KMS-11 (cell line): Measurements from ENCODE around the gene MYO3B.

Experiments
- H2AFZ ChIP-seq: fragments of 200-600 bp; sonication (generic); 2 replicates; pipeline ENCODE4 v1.6.1; 2016; ENCODE audit warnings: antibody characterized with exemption, mixed run types, low read depth
- H3K27ac ChIP-seq: fragments of 200-600 bp; sonication (generic); 2 replicates; pipeline ENCODE4 v1.6.1; 2016; ENCODE audit warnings: mild to moderate bottlenecking, mixed run types
- H3K27me3 ChIP-seq: fragments of 200-600 bp; sonication (generic); 2 replicates; pipeline ENCODE4 v1.6.1; 2017; ENCODE audit warnings: mild to moderate bottlenecking, low read depth, mixed run types, moderate library complexity; ENCODE audit not compliant: insufficient read depth
- H3K36me3 ChIP-seq: fragments of 200-600 bp; sonication (generic); 2 replicates; pipeline ENCODE4 v1.6.1; 2017; ENCODE audit warnings: mild to moderate bottlenecking, mixed run types; ENCODE audit not compliant: insufficient read depth
- H3K4me1 ChIP-seq: fragments of 200-600 bp; sonication (generic); 2 replicates; pipeline ENCODE4 v1.6.1; 2016; ENCODE audit warnings: mild to moderate bottlenecking, low read depth, mixed run types; ENCODE audit not compliant: poor library complexity, severe bottlenecking
- H3K4me2 ChIP-seq: fragments of 200-600 bp; sonication (generic); 2 replicates; pipeline ENCODE4 v1.7.0; 2016; ENCODE audit warnings: mild to moderate bottlenecking, mixed run types
- H3K4me3 ChIP-seq: fragments of 200-600 bp; sonication (generic); IDR thresholded peaks from 2 replicates; pipeline ENCODE4 v1.6.1; 2017; ENCODE audit warnings: low read depth, low read length, mixed read lengths; ENCODE audit not compliant: insufficient read depth
- H3K79me2 ChIP-seq: fragments of 200-600 bp; sonication (generic); 2 replicates; pipeline ENCODE4 v1.6.1; 2016; ENCODE audit warnings: low read depth, mixed run types; ENCODE audit not compliant: insufficient read depth
- H3K9ac ChIP-seq: fragments of 200-600 bp; sonication (generic); 2 replicates; pipeline ENCODE4 v1.6.1; 2016; ENCODE audit warnings: mild to moderate bottlenecking, mixed run types
- H4K20me1 ChIP-seq: fragments of 200-600 bp; sonication (generic); 2 replicates; pipeline ENCODE4 v1.6.1; 2016; ENCODE audit warnings: mild to moderate bottlenecking, mixed run types; ENCODE audit not compliant: insufficient read depth
- TF ChIP-seq, protein P1 (sequence below): fragments of 200-600 bp; sonication (generic); conservative IDR thresholded peaks from 2 replicates; pipeline ENCODE4 v1.6.1; 2017; ENCODE audit warnings: low read depth, mild to moderate bottlenecking, antibody characterized with exemption, low read length, moderate library complexity, mixed read lengths

MYO3B gene

DNA sequence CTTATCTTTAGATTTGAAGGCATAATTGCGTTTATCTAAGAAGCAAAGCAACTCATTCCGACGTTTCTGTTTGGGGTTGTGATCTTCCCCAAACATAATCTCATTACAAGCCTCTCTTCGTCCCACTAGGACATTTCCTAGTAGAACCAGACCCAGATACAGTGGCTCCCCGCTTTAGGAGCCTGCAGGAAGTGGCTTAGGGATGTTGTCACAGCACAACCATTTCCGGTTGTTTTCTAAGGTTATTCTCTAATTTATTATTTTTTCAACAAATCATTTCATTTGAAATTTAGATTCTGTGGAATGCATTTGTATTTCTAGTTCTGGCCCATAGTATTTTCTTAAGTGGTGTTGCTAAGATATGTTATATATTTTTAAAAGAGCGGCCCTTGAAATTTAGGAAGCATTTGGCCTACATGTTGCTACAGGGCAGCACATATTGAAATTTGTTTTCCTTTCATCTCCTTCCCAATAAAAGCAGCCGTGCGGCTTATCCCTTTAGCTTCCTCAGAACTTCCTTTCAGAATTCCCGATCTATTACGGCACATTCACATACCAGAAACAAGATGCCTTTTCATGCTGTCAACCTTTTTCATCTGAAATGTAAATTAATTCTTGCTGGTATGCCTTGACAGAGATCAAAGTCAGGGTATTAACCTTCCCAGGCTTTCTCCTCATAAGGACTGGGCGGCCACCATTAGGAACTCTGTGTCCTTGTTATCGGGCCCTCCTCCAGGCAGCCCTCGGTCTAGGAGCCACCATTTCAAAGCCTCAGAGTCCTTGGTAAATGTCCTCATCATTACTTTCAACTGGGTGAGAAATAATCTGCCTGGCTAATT lies 326.2 kb downstream of the MYO3B start:
- Histone ChIP-seq H3K4me3 (no peak overlapping the region), H3K4me2 (no peak overlapping the region), H4K20me1 (no peaks in the 10 kb centered on the region), H3K79me2 (no peaks in the 10 kb centered on the region), H2AFZ (no peak overlapping the region), H3K27me3 (no peaks in the 10 kb centered on the region), H3K9ac (no peak overlapping the region), H3K4me1 (peaks cover 14% of the 10 kb centered on the region), H3K27ac (no peak overlapping the region), H3K36me3 (no peaks in the 10 kb centered on the region)
- TF ChIP-seq, protein P1, sequence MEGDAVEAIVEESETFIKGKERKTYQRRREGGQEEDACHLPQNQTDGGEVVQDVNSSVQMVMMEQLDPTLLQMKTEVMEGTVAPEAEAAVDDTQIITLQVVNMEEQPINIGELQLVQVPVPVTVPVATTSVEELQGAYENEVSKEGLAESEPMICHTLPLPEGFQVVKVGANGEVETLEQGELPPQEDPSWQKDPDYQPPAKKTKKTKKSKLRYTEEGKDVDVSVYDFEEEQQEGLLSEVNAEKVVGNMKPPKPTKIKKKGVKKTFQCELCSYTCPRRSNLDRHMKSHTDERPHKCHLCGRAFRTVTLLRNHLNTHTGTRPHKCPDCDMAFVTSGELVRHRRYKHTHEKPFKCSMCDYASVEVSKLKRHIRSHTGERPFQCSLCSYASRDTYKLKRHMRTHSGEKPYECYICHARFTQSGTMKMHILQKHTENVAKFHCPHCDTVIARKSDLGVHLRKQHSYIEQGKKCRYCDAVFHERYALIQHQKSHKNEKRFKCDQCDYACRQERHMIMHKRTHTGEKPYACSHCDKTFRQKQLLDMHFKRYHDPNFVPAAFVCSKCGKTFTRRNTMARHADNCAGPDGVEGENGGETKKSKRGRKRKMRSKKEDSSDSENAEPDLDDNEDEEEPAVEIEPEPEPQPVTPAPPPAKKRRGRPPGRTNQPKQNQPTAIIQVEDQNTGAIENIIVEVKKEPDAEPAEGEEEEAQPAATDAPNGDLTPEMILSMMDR, result no peak

DNA sequence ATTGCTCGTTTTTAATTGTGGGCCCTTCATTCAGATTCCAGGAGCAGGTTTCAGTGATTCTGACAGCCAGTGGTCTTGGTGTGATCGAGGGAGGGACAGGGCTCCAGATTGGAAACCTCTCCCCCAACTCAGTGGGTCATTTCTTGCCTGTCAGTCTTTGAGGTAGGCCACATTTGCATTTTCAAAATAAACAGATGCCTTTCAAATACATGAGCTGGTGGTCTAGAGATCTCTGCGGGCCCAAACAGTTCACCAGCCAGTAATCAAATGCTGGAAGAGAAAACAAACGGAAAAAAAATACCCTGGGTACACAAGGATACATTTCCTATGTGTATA lies 326.8 kb downstream of the MYO3B start:
- Histone ChIP-seq H3K4me2 (no peak overlapping the region), H3K27ac (no peak overlapping the region), H3K9ac (no peak overlapping the region), H3K36me3 (no peaks in the 10 kb centered on the region), H3K27me3 (no peaks in the 10 kb centered on the region), H2AFZ (no peak overlapping the region), H3K4me1 (peaks cover 14% of the 10 kb centered on the region), H4K20me1 (no peaks in the 10 kb centered on the region), H3K79me2 (no peaks in the 10 kb centered on the region), H3K4me3 (no peak overlapping the region)
- TF ChIP-seq, protein P1, result no peak

DNA sequence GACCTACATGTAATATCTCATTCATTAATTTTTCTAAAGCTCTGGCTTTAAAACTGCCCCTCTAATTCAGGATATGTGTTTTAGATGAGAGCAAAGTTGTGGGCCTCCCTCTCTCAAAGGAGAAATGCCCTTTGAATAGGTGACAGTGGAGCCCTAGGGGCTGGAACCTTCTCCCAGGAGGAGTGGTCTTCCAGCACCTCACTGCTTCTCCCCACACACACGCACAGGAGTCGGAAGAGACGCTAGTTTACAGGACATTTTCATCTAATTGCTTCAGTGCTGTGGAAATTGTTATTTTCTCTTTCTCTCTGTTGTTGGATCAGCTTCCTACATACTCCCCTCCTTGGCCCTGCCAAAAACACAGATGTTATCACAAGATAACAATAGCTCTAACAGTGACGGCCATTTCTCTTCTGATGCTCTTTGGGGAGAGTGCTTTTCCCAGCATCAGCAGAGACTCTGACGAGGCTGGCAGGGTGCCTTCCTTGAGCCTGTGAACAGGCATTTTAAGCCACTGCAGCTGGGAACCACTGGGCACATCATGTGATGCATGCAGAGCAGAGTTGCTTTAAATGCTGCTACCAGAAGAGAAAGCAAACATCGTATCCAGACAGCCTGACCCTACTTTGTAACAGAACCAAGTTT lies 327.8 kb downstream of the MYO3B start:
- Histone ChIP-seq H3K4me2 (no peak overlapping the region), H3K4me1 (peaks cover 14% of the 10 kb centered on the region), H3K27me3 (no peaks in the 10 kb centered on the region), H3K4me3 (no peak overlapping the region), H3K79me2 (no peaks in the 10 kb centered on the region), H4K20me1 (no peaks in the 10 kb centered on the region), H3K36me3 (no peaks in the 10 kb centered on the region), H3K27ac (no peak overlapping the region), H2AFZ (no peak overlapping the region), H3K9ac (no peak overlapping the region)
- TF ChIP-seq, protein P1, result no peak

DNA sequence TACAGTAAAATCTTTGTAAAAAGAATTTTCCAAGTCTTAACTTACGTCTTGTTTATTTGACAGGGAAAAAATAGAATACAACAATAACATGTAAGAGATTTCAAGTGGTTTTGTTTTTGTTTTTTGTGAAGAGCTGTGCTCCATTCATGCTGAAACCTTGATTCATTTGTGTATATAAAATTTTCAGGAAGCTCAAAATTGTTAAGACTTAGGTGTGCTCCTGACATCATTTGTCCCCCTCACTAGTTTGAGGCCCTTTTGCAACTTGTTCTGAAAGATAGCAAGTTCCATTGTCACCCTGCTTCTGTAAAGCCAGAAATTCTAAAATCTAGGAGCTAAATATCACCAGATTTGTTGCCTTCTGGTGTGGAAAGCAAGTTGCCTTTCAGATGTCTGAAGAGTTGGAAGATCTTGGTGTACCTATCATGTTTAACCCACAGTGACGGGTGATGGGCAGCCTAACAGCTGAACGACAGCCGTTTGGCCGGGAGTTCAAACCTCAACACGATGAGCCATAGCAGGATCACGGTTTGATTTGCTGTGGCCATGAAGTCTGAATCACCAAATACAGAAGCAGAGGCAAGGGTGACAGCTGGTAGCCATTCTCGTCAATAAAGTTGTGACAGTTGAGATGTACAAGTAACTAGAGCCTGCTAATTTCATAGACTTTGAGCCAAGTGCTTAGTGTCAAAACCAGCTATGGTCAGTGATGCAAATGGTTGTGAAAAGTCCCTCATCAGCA lies 331.7 kb downstream of the MYO3B start:
- TF ChIP-seq, protein P1, result no peak
- Histone ChIP-seq H3K27me3 (no peaks in the 10 kb centered on the region), H3K4me2 (no peak overlapping the region), H3K4me3 (no peak overlapping the region), H3K36me3 (no peaks in the 10 kb centered on the region), H3K4me1 (peaks cover 14% of the 10 kb centered on the region), H3K27ac (no peak overlapping the region), H3K79me2 (no peaks in the 10 kb centered on the region), H3K9ac (no peak overlapping the region), H2AFZ (no peak overlapping the region), H4K20me1 (no peaks in the 10 kb centered on the region)
